Stimulated activated CD4-positive, alpha-beta T cell treated with anti-CD3 and anti-CD28 coated beads, Interleukin-12 subunit alpha, Interleukin-12 subunit beta, amount 100 ng/mL, for 24 hours (primary cell): ENCODE results near the gene COL6A3.
"Not testable (repeated sequence)": the region's sequence is repeated elsewhere in the genome, so short reads cannot be mapped to it uniquely, and the experiment has no call there.

Source experiments
- DNase-seq, 2 experiments: peaks; one replicate each; pipeline ENCODE4 v3.0.0-alpha.2; 2020; ENCODE audit warnings: low read depth in 2 of 2

Gene COL6A3

GRCh38 chr2:237315170-237315828 is 98.7 kb downstream of the COL6A3 start:
- no peak for DNase-seq

- DNase-seq: no peak
Measured at GRCh38 chr2:237314681-237315080, 99.3 kb downstream of the COL6A3 start.

- no peak for DNase-seq
Measured at GRCh38 chr2:237314198-237314597, 99.8 kb downstream of the COL6A3 start.

DNA sequence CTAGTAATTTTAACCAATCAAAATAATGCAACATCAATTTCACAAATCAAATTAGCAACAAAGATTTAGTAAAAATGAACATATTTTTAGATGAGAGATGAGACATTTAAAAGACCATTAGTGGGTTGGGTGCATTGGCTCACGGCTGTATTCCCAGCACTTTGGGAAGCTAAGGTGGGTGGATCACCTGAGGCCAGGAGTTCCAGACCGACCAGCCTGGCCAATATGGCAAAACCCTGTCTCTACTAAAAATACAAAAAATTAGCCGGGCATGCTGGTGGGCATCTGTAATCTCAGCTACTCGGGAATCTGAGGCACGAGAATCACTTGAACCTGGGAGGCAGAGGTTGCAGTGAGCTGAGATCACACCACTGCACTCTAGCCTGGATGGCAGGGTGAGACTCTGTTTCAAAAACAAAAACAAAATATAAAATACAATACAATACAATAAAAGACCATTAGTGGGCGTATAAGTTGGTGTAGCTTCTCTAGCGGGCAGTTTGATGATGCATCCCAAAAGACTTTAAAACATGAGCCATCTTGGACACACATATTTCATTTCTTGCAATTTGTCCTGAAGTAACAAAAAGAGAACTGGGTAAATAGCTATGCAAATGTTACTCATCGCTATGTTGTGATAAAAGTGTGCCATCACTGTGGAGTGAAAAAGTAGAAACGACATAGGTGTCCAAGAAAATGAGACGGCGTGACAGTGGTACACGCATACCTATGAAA is 101.8 kb downstream of the COL6A3 start:
- DNase-seq: no peak

DNA sequence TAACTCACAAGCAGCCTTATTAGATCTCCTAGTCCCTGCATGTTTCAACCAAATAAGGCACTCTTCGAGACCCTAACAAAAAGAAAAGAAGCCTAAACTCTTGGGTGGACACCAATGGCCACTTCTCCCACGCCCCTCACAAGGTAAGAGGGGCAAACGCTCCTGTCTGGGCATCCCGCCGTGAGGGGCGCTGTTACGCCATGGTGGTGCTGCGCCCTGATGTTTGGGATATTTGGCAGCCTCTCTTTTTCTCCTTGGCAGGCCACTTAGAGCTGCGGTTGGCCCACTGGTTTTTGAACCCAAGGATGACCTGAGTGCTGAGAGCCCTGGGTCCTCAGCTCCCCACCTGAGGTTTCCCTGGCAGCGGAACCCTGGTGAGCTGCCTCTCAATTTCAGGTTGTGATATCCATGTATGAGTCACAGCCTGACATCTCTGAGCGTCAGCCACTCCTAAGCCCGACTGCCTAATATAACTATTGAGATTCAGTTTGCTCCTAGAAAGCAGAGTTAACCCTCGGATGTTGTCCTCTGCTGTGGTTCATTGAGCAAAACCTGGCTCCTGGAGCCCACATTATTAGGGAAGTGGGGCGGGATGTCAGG is 103.3 kb downstream of the COL6A3 start:
- DNase-seq: no peak

DNA sequence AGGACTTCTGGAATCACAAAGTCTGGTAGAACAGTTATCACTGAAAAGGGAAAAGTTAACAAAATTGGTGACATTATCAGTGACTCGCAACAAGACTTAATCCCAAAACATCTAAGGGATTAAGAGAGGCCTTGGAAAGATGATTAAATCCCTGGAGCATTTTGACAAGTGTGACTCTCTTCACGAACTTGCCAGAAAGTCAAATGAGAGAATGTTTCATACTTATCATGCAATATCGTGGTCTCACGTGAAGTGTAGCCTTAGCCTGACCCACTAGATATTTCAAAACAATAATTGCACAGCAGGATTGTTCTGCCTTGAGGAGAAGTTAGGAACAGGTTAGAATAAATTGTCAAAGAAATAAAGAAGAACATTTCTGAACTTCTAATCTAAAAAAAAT is 104.5 kb downstream of the COL6A3 start:
- no peak for DNase-seq

GRCh38 chr2:237309011-237309410 is 105.0 kb downstream of the COL6A3 start:
- DNase-seq: no peak

DNA sequence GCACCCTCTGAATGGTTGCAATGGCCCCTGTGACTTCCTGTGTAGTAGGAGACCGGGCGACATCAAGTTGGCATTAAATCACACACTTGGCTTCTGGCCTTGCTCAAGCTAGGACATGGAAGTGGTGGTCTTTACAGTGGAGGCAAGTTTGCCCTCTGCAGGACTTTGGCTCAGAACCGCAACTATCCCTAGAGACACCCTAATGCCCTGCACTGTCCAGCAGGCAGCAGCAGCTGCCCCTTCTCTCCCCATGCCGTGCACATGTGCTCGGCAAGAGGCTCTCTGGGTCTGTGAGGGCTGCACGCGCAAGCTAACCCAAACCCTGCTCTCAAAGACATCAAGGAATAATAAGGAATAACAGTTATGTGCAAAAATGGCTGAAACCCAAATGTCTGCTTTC is 106.5 kb downstream of the COL6A3 start:
- DNase-seq: no peak

- DNase-seq: no peak
Measured at GRCh38 chr2:237306787-237307170, 107.2 kb downstream of the COL6A3 start.

DNA sequence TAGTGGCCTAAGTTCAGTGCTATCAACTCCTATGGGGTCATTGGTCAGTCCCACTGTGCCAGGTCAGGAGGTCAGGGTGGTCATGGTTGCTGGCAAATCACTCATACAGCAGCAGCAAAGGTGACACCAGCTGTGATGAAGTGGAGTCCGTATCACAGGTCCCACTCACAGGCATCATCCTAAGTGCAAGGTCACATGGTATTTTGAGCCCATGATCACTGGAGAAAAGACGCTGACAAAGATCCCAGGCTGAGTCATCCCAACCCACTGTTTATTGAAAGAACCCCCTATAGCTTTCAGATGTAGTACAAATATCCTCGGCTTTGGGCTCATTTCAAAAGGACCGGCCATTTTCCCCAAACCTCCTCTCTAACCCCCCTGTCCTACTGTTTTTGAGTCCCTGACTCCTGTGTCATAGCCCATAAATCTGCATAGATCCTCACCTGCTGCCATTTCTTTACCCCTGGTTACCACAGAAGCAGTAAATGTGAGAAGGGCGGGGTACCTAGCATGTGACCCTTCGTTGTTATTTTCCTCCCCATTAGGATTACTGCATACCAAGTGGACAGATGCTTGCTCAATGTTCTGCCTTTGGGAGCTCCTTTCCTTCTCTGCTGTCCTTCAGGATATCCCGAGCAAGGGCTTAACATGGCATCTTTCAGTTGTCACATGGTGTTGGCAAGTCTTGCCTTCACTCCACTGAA is 107.7 kb downstream of the COL6A3 start:
- DNase-seq: no peak

GRCh38 chr2:237305579-237305978 is 108.4 kb downstream of the COL6A3 start:
- no peak for DNase-seq

GRCh38 chr2:237304763-237305514 is 109.0 kb downstream of the COL6A3 start:
- no peak for DNase-seq

DNA sequence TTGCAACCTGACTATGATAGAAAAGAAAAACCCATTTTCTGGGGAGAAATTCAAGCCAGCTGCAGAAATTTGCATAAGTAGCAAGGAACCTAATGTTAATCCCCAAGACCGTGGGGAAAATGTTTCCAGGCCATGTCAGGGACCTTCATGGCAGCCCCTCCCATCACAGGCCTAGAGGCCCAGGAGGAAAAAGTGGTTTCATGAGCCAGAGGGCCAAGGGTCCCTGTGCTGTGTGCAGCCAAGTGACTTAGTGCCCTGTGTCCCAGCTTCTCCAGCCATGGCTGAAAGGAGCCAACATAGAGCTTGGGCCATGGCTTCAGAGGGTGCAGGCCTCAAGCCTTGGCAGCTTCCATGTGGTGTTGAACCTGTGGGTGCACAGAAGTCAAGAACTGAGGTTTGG is 110.7 kb downstream of the COL6A3 start:
- DNase-seq: not testable (repeated sequence)

- no peak for DNase-seq
Measured at GRCh38 chr2:237301595-237301994, 112.4 kb downstream of the COL6A3 start.

DNA sequence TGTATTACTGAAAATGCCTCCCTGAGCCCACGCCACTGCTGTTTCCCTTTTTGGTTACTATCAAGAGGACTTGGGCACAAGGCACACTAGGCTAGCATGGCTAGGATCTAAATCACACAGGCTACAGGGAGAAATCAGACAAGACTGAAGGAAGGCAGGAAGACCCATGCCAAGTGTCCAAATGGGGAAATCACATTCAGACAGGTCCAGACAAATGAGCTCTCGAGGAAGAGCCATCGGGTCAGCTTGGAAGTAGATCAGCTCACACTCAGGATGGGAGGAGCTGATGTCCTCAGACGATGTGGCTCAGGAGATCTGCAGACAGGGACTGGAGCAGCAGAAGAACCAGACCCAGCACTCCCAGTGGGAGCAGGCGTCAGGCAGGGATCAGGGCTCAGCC is 113.2 kb downstream of the COL6A3 start:
- no peak for DNase-seq

- DNase-seq: no peak
Measured at GRCh38 chr2:237299906-237300305, 114.1 kb downstream of the COL6A3 start.

DNA sequence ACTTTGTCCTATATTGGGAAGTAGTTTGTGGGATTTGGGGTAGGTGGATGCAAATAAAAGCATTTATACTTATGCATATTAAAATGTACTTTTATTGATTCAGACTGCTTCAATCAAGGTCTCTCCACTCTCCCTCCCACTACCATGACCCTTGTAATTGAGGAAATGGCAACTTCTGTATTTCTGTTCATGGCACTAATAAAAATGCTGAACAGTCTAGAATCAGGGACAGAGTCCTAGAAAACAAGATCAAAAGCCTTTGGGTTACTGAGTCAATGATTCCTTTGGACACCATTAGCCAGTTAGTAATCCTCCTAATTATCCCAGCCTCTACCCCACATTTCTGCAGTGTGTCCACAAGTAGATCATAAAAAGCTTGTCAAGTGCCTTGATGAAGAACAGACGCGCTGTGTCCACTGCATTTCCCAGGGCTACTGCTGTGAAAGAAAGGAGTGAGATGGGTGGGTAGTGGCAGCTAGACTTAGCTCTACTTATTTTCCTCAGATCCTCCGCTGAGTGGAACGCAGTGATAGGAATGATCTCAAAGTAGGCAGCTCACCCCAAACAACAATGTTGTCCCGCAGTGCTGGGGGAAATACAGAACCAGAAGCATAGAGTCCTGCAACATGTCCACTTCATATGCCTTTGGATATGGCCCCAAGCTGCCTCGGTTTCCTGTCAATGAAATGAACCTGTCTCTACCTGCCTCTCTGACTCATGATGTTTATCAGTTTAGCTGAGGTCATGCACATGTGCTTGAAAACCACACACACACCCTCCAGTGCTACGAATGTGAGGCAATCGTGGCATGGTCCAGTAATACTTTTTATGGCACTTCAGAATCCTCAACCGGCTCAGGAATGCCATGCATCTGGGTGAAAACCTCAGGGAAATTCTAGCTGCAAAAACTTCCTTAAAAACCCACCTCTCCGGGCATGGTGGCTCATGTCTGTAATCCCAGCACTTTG is 115.5 kb downstream of the COL6A3 start:
- no peak for DNase-seq

DNA sequence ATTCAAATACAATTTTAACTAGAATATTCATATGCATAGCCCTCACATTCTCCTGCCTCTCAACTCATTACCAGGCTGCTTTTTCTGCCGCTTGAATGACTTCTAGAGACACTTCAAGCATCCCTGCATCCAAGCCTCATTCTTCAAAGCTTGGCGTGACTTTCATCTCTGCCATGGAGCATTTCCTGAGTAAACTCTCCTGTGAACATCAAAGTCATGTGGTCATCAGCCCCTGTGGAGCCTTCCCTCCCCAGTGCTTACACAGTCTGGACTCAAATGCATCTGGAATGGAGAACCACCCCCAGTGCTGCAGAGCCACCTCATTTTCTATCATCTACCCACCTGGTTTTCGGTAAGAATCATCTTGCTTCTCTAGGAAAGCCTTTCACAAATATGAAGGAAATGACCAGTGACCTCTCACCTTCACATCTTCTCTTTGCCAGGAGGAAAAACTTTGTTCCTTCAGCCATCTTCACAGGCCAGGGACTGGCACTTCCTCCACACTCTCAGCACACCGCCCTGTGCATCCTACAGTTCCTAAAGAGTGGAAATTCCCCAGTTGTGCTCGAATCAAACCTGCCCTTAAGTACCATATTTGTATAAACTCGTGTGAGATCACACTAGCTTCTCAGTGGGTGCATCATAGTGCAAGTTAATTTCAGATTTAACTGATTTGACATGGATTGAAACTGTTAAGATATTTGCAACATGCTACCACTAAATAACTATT is 116.4 kb downstream of the COL6A3 start:
- no peak for DNase-seq

GRCh38 chr2:237296756-237297155 is 117.2 kb downstream of the COL6A3 start:
- no peak for DNase-seq

DNA sequence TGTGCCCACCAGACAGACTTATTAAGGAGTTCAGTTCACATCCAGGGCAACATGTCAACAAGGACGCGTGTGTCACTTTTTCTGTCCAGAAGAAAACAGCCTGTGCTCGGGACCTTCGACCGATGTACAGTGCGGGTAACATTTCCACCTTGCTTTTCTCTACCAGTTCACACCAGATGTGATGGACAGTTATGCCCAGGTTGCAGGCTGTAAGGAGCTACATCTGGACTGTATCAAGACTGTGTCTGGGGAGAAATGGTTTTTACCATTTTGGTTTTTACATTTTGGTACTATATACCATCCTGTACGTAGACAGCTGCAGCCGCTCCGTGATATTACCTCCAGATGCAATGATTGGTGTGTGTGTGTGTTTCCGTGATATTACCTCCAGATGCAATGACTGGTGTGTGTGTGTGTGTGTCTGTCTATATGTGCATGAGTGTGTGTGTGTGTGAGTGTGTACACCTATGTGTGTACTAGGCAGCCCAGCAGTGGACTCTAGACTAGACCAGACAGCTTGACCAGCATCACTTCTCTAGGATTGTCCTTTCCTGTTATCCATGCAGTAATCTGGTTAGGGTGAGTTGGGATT is 118.0 kb downstream of the COL6A3 start:
- no peak for DNase-seq
